HepG2 (cell line): ENCODE measurements around the gene ISLR2. TPM values are rescaled to one million over a fixed set of nuclear protein-coding genes. Genes with fewer than 3 reads are reported as not detected.

Experiments used
- ATAC-seq: fragments of 200-7000 bp; cut with Tn5 transposase; 3 replicates; pipeline ENCODE4 v1.9.1; 2020; ENCODE audit warnings: mild to moderate bottlenecking, moderate library complexity
- BruUV-seq: library from RNA; stranded (reverse); fragments of 400-500 nt; replicated peaks from 2 replicates; lab custom pipeline; 2021; lab: Mats Ljungman, UMichigan
- CTCF ChIA-PET: fragments of 300-600 bp; formaldehyde crosslinking; extraction: SDS; loops from one replicate; lab custom pipeline; 2021; ENCODE audit warnings: low total read pairs, inconsistent platforms, low intra/inter-chr PET ratio; lab: Yijun Ruan, JAX
- POLR2A ChIA-PET: fragments of 350-600 bp; sonication (Branson Sonifier 250); formaldehyde crosslinking; loops from one replicate; lab custom pipeline; 2020; ENCODE audit warnings: antibody characterized with exemption, inconsistent platforms; lab: Yijun Ruan, JAX
- DNase-seq: peaks from one replicate; pipeline ENCODE4 v3.0.0-alpha.2; 2015; ENCODE audit warnings: low spot score
- FAIRE-seq: peaks from 3 replicates; lab custom pipeline; 2011; peaks lifted over from hg19 to GRCh38; lab: Jason Lieb, UNC
- H2AFZ ChIP-seq: one replicate; pipeline ENCODE4 v1.6.1; 2011; ENCODE audit warnings: low read length, inconsistent platforms
- H3K27ac ChIP-seq: fragments of 300-600 bp; 3 replicates; pipeline ENCODE4 v1.8.0; 2011; ENCODE audit warnings: mixed run types, mild to moderate bottlenecking, mixed read lengths, low read length, inconsistent platforms; ENCODE audit not compliant: insufficient read depth; ENCODE audit errors: extremely low read length
- H3K27me3 ChIP-seq, 2 experiments: fragments of 200-600 bp in 1 of 2; 2 replicates in 1 of 2; 3 replicates in 1 of 2; pipeline versions ENCODE4 v1.6.0 to v1.8.0; 2011; ENCODE audit warnings: low read length in 2 of 2, mild to moderate bottlenecking in 2 of 2, moderate library complexity in 2 of 2, inconsistent platforms in 1 of 2; ENCODE audit not compliant: insufficient read depth in 2 of 2, control insufficient read depth in 1 of 2
- H3K36me3 ChIP-seq, 2 experiments: fragments of 200-600 bp in 1 of 2; replicated peaks in 1 of 2; 2 replicates in 1 of 2; 3 replicates in 1 of 2; pipeline versions ENCODE4 v1.5.1 to v1.8.0; 2011; ENCODE audit warnings: low read length in 2 of 2, inconsistent platforms in 1 of 2; ENCODE audit not compliant: insufficient read depth in 2 of 2, control insufficient read depth in 1 of 2
- H3K4me1 ChIP-seq: 2 replicates; pipeline ENCODE4 v1.5.1; 2012; ENCODE audit warnings: low read length, inconsistent platforms; ENCODE audit not compliant: insufficient read depth
- H3K4me2 ChIP-seq: 2 replicates; pipeline ENCODE4 v1.6.0; 2011; ENCODE audit warnings: low read depth, low read length, inconsistent platforms
- H3K4me3 ChIP-seq, 3 experiments: fragments of 200-600 bp in 1 of 3; sonication (generic), shearing (Covaris generic) in 1 of 3; replicated peaks in 1 of 3; 2 replicates each; pipeline ENCODE4 v1.5.1; 2011 to 2016; ENCODE audit warnings: low read length in 3 of 3, inconsistent platforms in 2 of 3, low read depth in 2 of 3, mild to moderate bottlenecking in 2 of 3, control low read depth in 1 of 3, mixed read lengths in 1 of 3; ENCODE audit not compliant: insufficient read depth in 1 of 3
- H3K79me2 ChIP-seq: one replicate; pipeline ENCODE4 v1.6.1; 2011; ENCODE audit warnings: low read length, inconsistent platforms; ENCODE audit not compliant: insufficient read depth
- H3K9ac ChIP-seq: 2 replicates; pipeline ENCODE4 v1.6.0; 2011; ENCODE audit warnings: mild to moderate bottlenecking, low read depth, low read length, inconsistent platforms; ENCODE audit not compliant: insufficient read depth
- H3K9me3 ChIP-seq: 2 replicates; pipeline ENCODE4 v1.5.1; 2012; ENCODE audit warnings: mild to moderate bottlenecking, low read length
- H4K20me1 ChIP-seq: 2 replicates; pipeline ENCODE4 v1.6.0; 2011; ENCODE audit warnings: inconsistent platforms, mild to moderate bottlenecking, low read length, moderate library complexity; ENCODE audit not compliant: insufficient read depth
- FLYWCH1 ChIP-seq: sonication (generic); formaldehyde crosslinking; IDR thresholded peaks from 2 replicates; pipeline ENCODE4 v1.8.1; 2023; ENCODE audit warnings: mild to moderate bottlenecking, missing genetic modification reagents
- JUNB ChIP-seq: sonication (generic); formaldehyde crosslinking; IDR thresholded peaks from 2 replicates; pipeline ENCODE4 v1.8.0; 2022; ENCODE audit warnings: missing genetic modification reagents, mild to moderate bottlenecking, borderline replicate concordance
- KMT2A ChIP-seq: sonication (generic); formaldehyde crosslinking; IDR thresholded peaks from 2 replicates; pipeline ENCODE4 v1.4.0; 2020; ENCODE audit warnings: missing genetic modification reagents
- MATR3 ChIP-seq: sonication (generic); formaldehyde crosslinking; IDR thresholded peaks from 2 replicates; pipeline ENCODE4 v1.4.0; 2020; ENCODE audit warnings: missing genetic modification reagents
- MIER2 ChIP-seq: IDR thresholded peaks from 2 replicates; pipeline ENCODE4 v1.6.1; 2016; ENCODE audit warnings: missing biosample characterization, missing genetic modification reagents
- ZBTB40 ChIP-seq, 2 experiments: fragments of 450-650 bp in 1 of 2; sonication (generic) in 1 of 2; formaldehyde crosslinking in 1 of 2; IDR thresholded peaks; 2 replicates each; pipeline versions ENCODE4 v1.6.1 to v1.8.0; 2016 to 2022; ENCODE audit warnings: antibody characterized with exemption in 1 of 2, mild to moderate bottlenecking in 1 of 2, missing genetic modification reagents in 1 of 2
- ZNF138 ChIP-seq: sonication (generic); formaldehyde crosslinking; IDR thresholded peaks from 2 replicates; pipeline ENCODE4 v1.5.0; 2020; ENCODE audit warnings: mild to moderate bottlenecking, low read depth, missing genetic modification reagents
- ZNF3 ChIP-seq: IDR thresholded peaks from 2 replicates; pipeline ENCODE4 v1.7.0; 2017; ENCODE audit warnings: inconsistent platforms
- ZNF367 ChIP-seq: sonication (generic); formaldehyde crosslinking; IDR thresholded peaks from 2 replicates; pipeline ENCODE4 v1.4.0; 2020; ENCODE audit warnings: missing genetic modification reagents, borderline replicate concordance
- WGBS: methylation state at CpG from one replicate; pipeline ENCODE4 v1.1.6; 2017; ENCODE audit warnings: low lambda C conversion rate; 5-methylcytosine and 5-hydroxymethylcytosine counted together
- in situ Hi-C: cut with HindIII; loops from 2 replicates; pipeline ENCODE4 v1.10.0; 2017; ENCODE audit warnings: low pct_unique_long_range_greater_than_20kb; ENCODE audit not compliant: extremely low pct_ligation_motif_present
- intact Hi-C: fragments of 100-400 bp; cut with micrococcal nuclease; formaldehyde crosslinking; loops from one replicate; pipeline ENCODE4 v1.10.0; 2022; ENCODE audit not compliant: unreplicated experiment
- polyA plus RNA-seq, 8 experiments: library from polyadenylated mRNA; depleted of rRNA in 3 of 8; stranded (reverse) in 7 of 8; unstranded in 1 of 8; fragments of >200 nt; fragmentation: Illumina TruSeq in 4 of 8; extraction: Trizol in 4 of 8; gene quantifications; 2 replicates each; pipeline versions ENCODE4 v1.2.1 to v1.2.3, GENCODE V29; 2011 to 2016; ENCODE audit warnings: low read depth in 4 of 8, missing spikeins in 1 of 8, mixed read lengths in 1 of 8; ENCODE audit not compliant: insufficient read depth in 1 of 8
- total RNA-seq, 5 experiments: library from RNA; depleted of rRNA; stranded (reverse); fragments of >200 nt; fragmentation: Illumina TruSeq; extraction: Trizol; gene quantifications; 2 replicates each; pipeline ENCODE4 v1.2.3, GENCODE V29; 2016; ENCODE audit warnings: low read depth in 1 of 5

ISLR2 gene
- total and polyA plus RNA-seq, 2 of the 13 experiments (the other 11 are each of a cell fraction or from before 2014, with no cell fraction given): not detected

- no peak for TF ChIP-seq ZBTB40 (IDR thresholded peaks at IDR 0.05)
- TF ChIP-seq ZBTB40 (CRISPR knock-in tag; IDR thresholded peaks at IDR 0.05): no peak
- no peak for TF ChIP-seq MATR3 (CRISPR knock-in tag)
- TF ChIP-seq, all 625 proteins: peak for 0
Measured at GRCh38 chr15:74138642-74139041, 8.3 kb downstream of the ISLR2 start (continued).

- intact Hi-C loops (no loop called here), in situ Hi-C loops (no loop called here)
- POLR2A ChIA-PET: no interaction called here
- TF ChIP-seq MIER2 (CRISPR knock-in tag): no peak
- TF ChIP-seq ZNF3: no peak
- no peak for TF ChIP-seq ZNF367 (CRISPR knock-in tag)
- TF ChIP-seq FLYWCH1 (CRISPR knock-in tag): no peak
- TF ChIP-seq ZNF138 (CRISPR knock-in tag): no peak
- TF ChIP-seq JUNB (CRISPR knock-in tag): no peak
- no peak for TF ChIP-seq KMT2A
- H3K4me2 ChIP-seq: no peak overlapping the region
- H2AFZ ChIP-seq: no peak overlapping the region
- FAIRE-seq (no peak), ATAC-seq (no peak), DNase-seq (no peak)
- 0 out of 2 replicates have a peak, but pooled peaks cover 3% of the 10 kb centered on the region for H4K20me1 ChIP-seq
- no peak overlapping the region for H3K4me3 ChIP-seq
- WGBS: 85% methylated on average over 1 of the region's 1 CpG
- H3K9ac ChIP-seq: no peak overlapping the region
- no peak overlapping the region for H3K27ac ChIP-seq
- CTCF ChIA-PET: no interaction called here
- no peaks in the 10 kb centered on the region for H3K79me2 ChIP-seq
- peaks cover 10 to 23% of the 10 kb centered on the region in 2 experiments for H3K27me3 ChIP-seq
- H3K36me3 ChIP-seq: no peaks in the 10 kb centered on the region
- no TSS peak for BruUV-seq
- H3K9me3 ChIP-seq: no peaks in the 10 kb centered on the region
- no peaks in the 10 kb centered on the region for H3K4me1 ChIP-seq
Measured at GRCh38 chr15:74141591-74141990, 11.2 kb downstream of the ISLR2 start.
